ENCODE measurements around the gene PPP2R3C.

GRCh38 chr14:35050652-35051051 is 71.1 kb downstream of the PPP2R3C start:
- TF ChIP-seq CTCF (conservative IDR thresholded peaks at IDR 0.05; ENCODE audit: low read depth, low read length) (no peak), EZH2 (IDR thresholded peaks at IDR 0.05; ENCODE audit: borderline replicate concordance, low read depth, low read length, poor library complexity, severe bottlenecking) (no peak)

Data from A673 (cell line).